ENCODE results near the gene STAC2.

GRCh38 chr17:39208893-39209292 lies 16.9 kb downstream of the STAC2 start:
- TF ChIP-seq, protein P1, sequence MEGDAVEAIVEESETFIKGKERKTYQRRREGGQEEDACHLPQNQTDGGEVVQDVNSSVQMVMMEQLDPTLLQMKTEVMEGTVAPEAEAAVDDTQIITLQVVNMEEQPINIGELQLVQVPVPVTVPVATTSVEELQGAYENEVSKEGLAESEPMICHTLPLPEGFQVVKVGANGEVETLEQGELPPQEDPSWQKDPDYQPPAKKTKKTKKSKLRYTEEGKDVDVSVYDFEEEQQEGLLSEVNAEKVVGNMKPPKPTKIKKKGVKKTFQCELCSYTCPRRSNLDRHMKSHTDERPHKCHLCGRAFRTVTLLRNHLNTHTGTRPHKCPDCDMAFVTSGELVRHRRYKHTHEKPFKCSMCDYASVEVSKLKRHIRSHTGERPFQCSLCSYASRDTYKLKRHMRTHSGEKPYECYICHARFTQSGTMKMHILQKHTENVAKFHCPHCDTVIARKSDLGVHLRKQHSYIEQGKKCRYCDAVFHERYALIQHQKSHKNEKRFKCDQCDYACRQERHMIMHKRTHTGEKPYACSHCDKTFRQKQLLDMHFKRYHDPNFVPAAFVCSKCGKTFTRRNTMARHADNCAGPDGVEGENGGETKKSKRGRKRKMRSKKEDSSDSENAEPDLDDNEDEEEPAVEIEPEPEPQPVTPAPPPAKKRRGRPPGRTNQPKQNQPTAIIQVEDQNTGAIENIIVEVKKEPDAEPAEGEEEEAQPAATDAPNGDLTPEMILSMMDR (conservative IDR thresholded peaks at IDR 0.05; ENCODE audit: low read length): no peak; the same call in 1 of the 2 replicates
- TF ChIP-seq EZH2phosphoT487 (IDR thresholded peaks at IDR 0.05; ENCODE audit: borderline replicate concordance, low read depth, low read length): no peak

Measured in OCI-LY7 (cell line).